ENCODE results near the gene CD160.

CD160 gene

DNA sequence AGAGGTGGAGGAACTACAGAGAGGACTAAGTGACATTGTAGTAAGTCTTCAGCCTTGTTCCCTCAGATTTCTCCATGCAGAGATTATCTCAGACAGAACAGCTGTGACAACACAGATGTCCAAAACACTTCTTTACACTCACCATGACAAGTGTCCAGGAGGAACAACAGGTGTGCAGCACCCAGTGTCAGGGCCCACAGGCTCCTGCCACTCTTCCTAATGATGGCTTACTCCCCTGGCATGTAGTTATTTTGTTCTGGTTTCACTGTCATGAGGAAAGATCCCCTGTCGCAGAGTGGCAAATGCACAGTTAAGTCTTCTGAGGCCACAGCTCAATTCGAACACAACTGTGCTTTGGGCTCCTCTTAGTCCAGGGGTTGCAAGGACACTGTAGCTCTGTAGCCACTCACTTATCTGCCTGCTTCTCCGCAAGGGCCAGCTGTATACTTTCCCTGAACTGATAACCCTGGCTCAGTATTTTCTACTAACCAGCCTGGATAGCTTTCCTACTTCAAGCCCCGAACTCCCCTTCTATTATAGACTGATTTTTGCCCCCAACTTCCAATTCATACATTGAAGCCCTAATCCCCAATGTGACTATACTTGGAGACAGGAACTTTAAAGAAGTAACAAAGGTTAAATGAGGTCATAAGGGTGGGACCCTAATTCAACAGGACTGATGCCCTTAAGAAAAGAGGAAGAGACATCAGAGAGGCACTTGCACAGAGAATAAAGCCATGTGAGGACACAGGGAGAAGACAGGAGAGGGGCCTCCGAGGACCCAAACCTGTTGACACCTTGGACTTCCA is 23.3 kb upstream of the CD160 start:
- H3K4me3 ChIP-seq (ENCODE audit: low read length in 2 of 2) = no peak overlapping the region
- no peaks in the 10 kb centered on the region for H3K4me1 ChIP-seq (ENCODE audit: control insufficient read depth, insufficient read depth, low read length)
- no peaks in the 10 kb centered on the region for H3K36me3 ChIP-seq (ENCODE audit: control insufficient read depth in 2 of 2, insufficient read depth in 2 of 2, low read length in 2 of 2)
- no peak overlapping the region for H3K9ac ChIP-seq (ENCODE audit: low read length in 2 of 2)
- H3K27me3 ChIP-seq (ENCODE audit: control insufficient read depth in 1 of 2, insufficient read depth in 2 of 2, low read length in 2 of 2) = no peaks in the 10 kb centered on the region
- no peaks in the 10 kb centered on the region for H3K9me3 ChIP-seq (ENCODE audit: control insufficient read depth in 2 of 2, low read length in 2 of 2)
- H3K27ac ChIP-seq (ENCODE audit: low read length) = no peak overlapping the region

GRCh38 chr1:145696630-145696960 is 22.7 kb upstream of the CD160 start:
- H3K9ac ChIP-seq (ENCODE audit: low read length in 2 of 2) = no peak overlapping the region
- no peaks in the 10 kb centered on the region for H3K9me3 ChIP-seq (ENCODE audit: control insufficient read depth in 2 of 2, low read length in 2 of 2)
- H3K4me3 ChIP-seq (ENCODE audit: low read length in 2 of 2) = no peak overlapping the region
- H3K27ac ChIP-seq (ENCODE audit: low read length) = no peak overlapping the region
- H3K27me3 ChIP-seq (ENCODE audit: control insufficient read depth in 1 of 2, insufficient read depth in 2 of 2, low read length in 2 of 2) = no peaks in the 10 kb centered on the region
- H3K36me3 ChIP-seq (ENCODE audit: control insufficient read depth in 2 of 2, insufficient read depth in 2 of 2, low read length in 2 of 2) = no peaks in the 10 kb centered on the region
- H3K4me1 ChIP-seq (ENCODE audit: control insufficient read depth, insufficient read depth, low read length) = no peaks in the 10 kb centered on the region

GRCh38 chr1:145701306-145701862 is 17.9 kb upstream of the CD160 start:
- H3K9me3 ChIP-seq (ENCODE audit: control insufficient read depth in 2 of 2, low read length in 2 of 2) = no peaks in the 10 kb centered on the region
- no peak overlapping the region for H3K9ac ChIP-seq (ENCODE audit: low read length in 2 of 2)
- no peaks in the 10 kb centered on the region for H3K27me3 ChIP-seq (ENCODE audit: control insufficient read depth in 1 of 2, insufficient read depth in 2 of 2, low read length in 2 of 2)
- no peaks in the 10 kb centered on the region for H3K4me1 ChIP-seq (ENCODE audit: control insufficient read depth, insufficient read depth, low read length)
- no peak overlapping the region for H3K27ac ChIP-seq (ENCODE audit: low read length)
- no peak overlapping the region for H3K4me3 ChIP-seq (ENCODE audit: low read length in 2 of 2)
- no peaks in the 10 kb centered on the region for H3K36me3 ChIP-seq (ENCODE audit: control insufficient read depth in 2 of 2, insufficient read depth in 2 of 2, low read length in 2 of 2)

DNA sequence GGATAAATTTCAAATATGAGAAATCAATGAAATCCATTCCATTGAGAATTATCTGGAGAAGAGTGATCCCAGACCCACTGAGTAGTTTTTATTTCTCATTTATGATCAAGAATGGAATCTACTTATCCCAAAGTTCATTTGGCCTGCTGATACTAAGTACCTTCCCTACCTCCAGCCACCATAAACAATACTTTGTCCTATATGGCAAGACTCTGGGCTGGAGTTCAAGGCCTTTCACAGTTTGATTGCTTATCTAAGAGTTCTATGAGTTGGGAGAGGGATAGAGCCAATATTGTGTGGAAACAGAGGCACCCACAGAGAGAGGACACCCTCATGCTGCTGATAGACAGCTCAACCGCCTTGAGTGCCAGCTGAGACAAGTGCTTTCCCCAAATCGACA is 17.2 kb upstream of the CD160 start:
- Histone ChIP-seq H3K36me3 (ENCODE audit: control insufficient read depth in 2 of 2, insufficient read depth in 2 of 2, low read length in 2 of 2) (no peaks in the 10 kb centered on the region), H3K27ac (ENCODE audit: low read length) (no peak overlapping the region), H3K9me3 (ENCODE audit: control insufficient read depth in 2 of 2, low read length in 2 of 2) (no peaks in the 10 kb centered on the region), H3K27me3 (ENCODE audit: control insufficient read depth in 1 of 2, insufficient read depth in 2 of 2, low read length in 2 of 2) (no peaks in the 10 kb centered on the region), H3K4me1 (ENCODE audit: control insufficient read depth, insufficient read depth, low read length) (no peaks in the 10 kb centered on the region), H3K4me3 (ENCODE audit: low read length in 2 of 2) (no peak overlapping the region), H3K9ac (ENCODE audit: low read length in 2 of 2) (no peak overlapping the region)

- no peaks in the 10 kb centered on the region for H3K36me3 ChIP-seq (ENCODE audit: control insufficient read depth in 2 of 2, insufficient read depth in 2 of 2, low read length in 2 of 2)
- no peak overlapping the region for H3K27ac ChIP-seq (ENCODE audit: low read length)
- no peaks in the 10 kb centered on the region for H3K27me3 ChIP-seq (ENCODE audit: control insufficient read depth in 1 of 2, insufficient read depth in 2 of 2, low read length in 2 of 2)
- H3K4me3 ChIP-seq (ENCODE audit: low read length in 2 of 2) = no peak overlapping the region
- no peaks in the 10 kb centered on the region for H3K9me3 ChIP-seq (ENCODE audit: control insufficient read depth in 2 of 2, low read length in 2 of 2)
- H3K4me1 ChIP-seq (ENCODE audit: control insufficient read depth, insufficient read depth, low read length) = no peaks in the 10 kb centered on the region
- H3K9ac ChIP-seq (ENCODE audit: low read length in 2 of 2) = no peak overlapping the region
Measured at GRCh38 chr1:145702826-145703225, 16.5 kb upstream of the CD160 start.

- Histone ChIP-seq H3K27ac (ENCODE audit: low read length) (no peak overlapping the region), H3K36me3 (ENCODE audit: control insufficient read depth in 2 of 2, insufficient read depth in 2 of 2, low read length in 2 of 2) (no peaks in the 10 kb centered on the region), H3K9ac (ENCODE audit: low read length in 2 of 2) (no peak overlapping the region), H3K4me1 (ENCODE audit: control insufficient read depth, insufficient read depth, low read length) (no peaks in the 10 kb centered on the region), H3K9me3 (ENCODE audit: control insufficient read depth in 2 of 2, low read length in 2 of 2) (no peaks in the 10 kb centered on the region), H3K27me3 (ENCODE audit: control insufficient read depth in 1 of 2, insufficient read depth in 2 of 2, low read length in 2 of 2) (no peaks in the 10 kb centered on the region), H3K4me3 (ENCODE audit: low read length in 2 of 2) (no peak overlapping the region)
Measured at GRCh38 chr1:145705622-145706021, 13.7 kb upstream of the CD160 start.

DNA sequence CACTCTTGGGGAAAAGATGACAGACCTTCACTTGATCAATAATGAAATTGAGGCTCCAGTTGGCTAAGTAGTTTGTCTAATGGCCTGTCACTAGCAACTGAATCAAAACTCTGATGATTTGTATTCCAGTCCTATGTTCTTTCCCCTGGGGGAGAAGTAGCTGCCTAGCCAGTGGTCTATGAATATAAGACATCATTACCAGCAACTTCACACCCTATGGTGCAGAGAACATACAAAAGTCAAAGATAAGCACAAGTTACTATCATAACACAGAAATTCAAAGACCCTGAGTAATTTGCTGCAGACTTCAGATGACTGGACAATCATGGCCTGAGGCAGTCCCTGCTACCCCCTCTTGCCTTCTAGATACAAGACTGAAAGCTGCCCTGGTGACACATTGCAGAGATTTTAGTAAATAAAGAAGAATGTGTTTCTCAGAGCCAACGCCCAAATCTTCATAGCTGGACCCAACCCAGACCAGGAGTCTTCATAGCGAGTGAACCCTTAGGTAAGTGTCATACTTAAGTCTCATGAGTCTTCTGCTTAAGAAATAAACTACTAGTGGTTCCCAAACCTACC is 13.1 kb upstream of the CD160 start:
- Histone ChIP-seq H3K36me3 (ENCODE audit: control insufficient read depth in 2 of 2, insufficient read depth in 2 of 2, low read length in 2 of 2) (no peaks in the 10 kb centered on the region), H3K9ac (ENCODE audit: low read length in 2 of 2) (no peak overlapping the region), H3K4me3 (ENCODE audit: low read length in 2 of 2) (no peak overlapping the region), H3K9me3 (ENCODE audit: control insufficient read depth in 2 of 2, low read length in 2 of 2) (no peaks in the 10 kb centered on the region), H3K27ac (ENCODE audit: low read length) (no peak overlapping the region), H3K4me1 (ENCODE audit: control insufficient read depth, insufficient read depth, low read length) (no peaks in the 10 kb centered on the region), H3K27me3 (ENCODE audit: control insufficient read depth in 1 of 2, insufficient read depth in 2 of 2, low read length in 2 of 2) (no peaks in the 10 kb centered on the region)

- H3K4me1 ChIP-seq (ENCODE audit: control insufficient read depth, insufficient read depth, low read length) = peaks cover 6% of the 10 kb centered on the region
- H3K27me3 ChIP-seq (ENCODE audit: control insufficient read depth in 1 of 2, insufficient read depth in 2 of 2, low read length in 2 of 2) = no peaks in the 10 kb centered on the region
- no peaks in the 10 kb centered on the region for H3K36me3 ChIP-seq (ENCODE audit: control insufficient read depth in 2 of 2, insufficient read depth in 2 of 2, low read length in 2 of 2)
- no peak within 1 kb of the TSS for H3K4me3 ChIP-seq (ENCODE audit: low read length in 2 of 2)
- no peaks in the 10 kb centered on the region for H3K9me3 ChIP-seq (ENCODE audit: control insufficient read depth in 2 of 2, low read length in 2 of 2)
- no peak within 1 kb of the TSS for H3K9ac ChIP-seq (ENCODE audit: low read length in 2 of 2)
- H3K27ac ChIP-seq (ENCODE audit: low read length) = no peak within 1 kb of the TSS
Measured at GRCh38 chr1:145707183-145707867, 12.0 kb upstream of the CD160 start, which contains the start of gene PDZK1. Gene PDZK1, minus strand, starts transcription at chr1:145707368. Its CDS starts 19,347 bp downstream, at chr1:145688021.

GRCh38 chr1:145708063-145708462 is 11.2 kb upstream of the CD160 start:
- peaks cover 6% of the 10 kb centered on the region for H3K4me1 ChIP-seq (ENCODE audit: control insufficient read depth, insufficient read depth, low read length)
- no peaks in the 10 kb centered on the region for H3K9me3 ChIP-seq (ENCODE audit: control insufficient read depth in 2 of 2, low read length in 2 of 2)
- no peaks in the 10 kb centered on the region for H3K27me3 ChIP-seq (ENCODE audit: control insufficient read depth in 1 of 2, insufficient read depth in 2 of 2, low read length in 2 of 2)
- H3K4me3 ChIP-seq (ENCODE audit: low read length in 2 of 2) = no peak overlapping the region
- no peaks in the 10 kb centered on the region for H3K36me3 ChIP-seq (ENCODE audit: control insufficient read depth in 2 of 2, insufficient read depth in 2 of 2, low read length in 2 of 2)
- no peak overlapping the region for H3K27ac ChIP-seq (ENCODE audit: low read length)
- H3K9ac ChIP-seq (ENCODE audit: low read length in 2 of 2) = no peak overlapping the region

GRCh38 chr1:145710291-145711027 is 8.8 kb upstream of the CD160 start:
- Histone ChIP-seq H3K27ac (ENCODE audit: low read length) (no peak overlapping the region), H3K9ac (ENCODE audit: low read length in 2 of 2) (no peak overlapping the region), H3K36me3 (ENCODE audit: control insufficient read depth in 2 of 2, insufficient read depth in 2 of 2, low read length in 2 of 2) (no peaks in the 10 kb centered on the region), H3K9me3 (ENCODE audit: control insufficient read depth in 2 of 2, low read length in 2 of 2) (no peaks in the 10 kb centered on the region), H3K4me1 (ENCODE audit: control insufficient read depth, insufficient read depth, low read length) (peaks cover 6% of the 10 kb centered on the region), H3K4me3 (ENCODE audit: low read length in 2 of 2) (no peak overlapping the region), H3K27me3 (ENCODE audit: control insufficient read depth in 1 of 2, insufficient read depth in 2 of 2, low read length in 2 of 2) (no peaks in the 10 kb centered on the region)
